ENCODE results near the gene PTPRD.

GRCh38 chr9:10104774-10105173 lies 508.0 kb downstream of the PTPRD start:
- TF ChIP-seq CTCF (IDR thresholded peaks at IDR 0.05; ENCODE audit: low read depth, low read length, poor library complexity, severe bottlenecking), result no peak
- TF ChIP-seq EZH2phosphoT487 (IDR thresholded peaks at IDR 0.05; ENCODE audit: borderline replicate concordance, low read length), result no peak

Measured in DOHH2 (cell line).